Endodermal cell (in vitro differentiated cells): ENCODE data around the gene KMT2C. TPM values are rescaled to one million over a fixed set of nuclear protein-coding genes. Genes with fewer than 3 reads are reported as not detected.

Source experiments
- DNase-seq: peaks from one replicate; pipeline ENCODE4 v3.0.0-alpha.2; 2017
- H3K27ac ChIP-seq: 2 replicates; pipeline ENCODE4 v1.5.1; 2013; ENCODE audit warnings: mild to moderate bottlenecking, low read depth, low read length, moderate library complexity
- H3K27me3 ChIP-seq: 2 replicates; pipeline ENCODE4 v1.6.1; 2013; ENCODE audit warnings: mild to moderate bottlenecking, low read length, moderate library complexity; ENCODE audit not compliant: insufficient read depth, control insufficient read depth, poor library complexity, severe bottlenecking
- H3K36me3 ChIP-seq: 2 replicates; pipeline ENCODE4 v1.7.0; 2013; ENCODE audit warnings: mild to moderate bottlenecking, low read length, moderate library complexity; ENCODE audit not compliant: control insufficient read depth, insufficient read depth
- H3K4me1 ChIP-seq: one replicate; pipeline ENCODE4 v1.7.0; 2013; ENCODE audit warnings: low read length; ENCODE audit not compliant: control insufficient read depth, insufficient read depth
- H3K4me3 ChIP-seq: 2 replicates; pipeline ENCODE4 v1.5.1; 2013; ENCODE audit warnings: mild to moderate bottlenecking, low read length, moderate library complexity
- H3K9ac ChIP-seq: 2 replicates; pipeline ENCODE4 v1.6.1; 2013; ENCODE audit warnings: mild to moderate bottlenecking, low read length, moderate library complexity; ENCODE audit not compliant: poor library complexity, severe bottlenecking; ENCODE audit errors: extremely low read depth
- H3K9me3 ChIP-seq: 2 replicates; pipeline ENCODE4 v1.6.1; 2013; ENCODE audit warnings: mild to moderate bottlenecking, low read length, moderate library complexity; ENCODE audit not compliant: control insufficient read depth
- H3K27ac Mint-ChIP-seq: 2 replicates; pipeline ENCODE4 v1.8.0; 2020; ENCODE audit warnings: mixed read lengths
- H3K27me3 Mint-ChIP-seq: 2 replicates; pipeline ENCODE4 v1.8.0; 2021; ENCODE audit warnings: mild to moderate bottlenecking, mixed read lengths; ENCODE audit not compliant: insufficient read depth
- H3K36me3 Mint-ChIP-seq: 2 replicates; pipeline ENCODE4 v1.8.0; 2020; ENCODE audit warnings: low read depth, mixed read lengths
- H3K4me1 Mint-ChIP-seq: 2 replicates; pipeline ENCODE4 v1.8.0; 2020; ENCODE audit warnings: mixed read lengths
- H3K4me3 Mint-ChIP-seq: 2 replicates; pipeline ENCODE4 v1.8.0; 2020; ENCODE audit warnings: mild to moderate bottlenecking, moderate library complexity, mixed read lengths
- H3K9me3 Mint-ChIP-seq: 2 replicates; pipeline ENCODE4 v1.8.0; 2020; ENCODE audit warnings: mild to moderate bottlenecking, mixed read lengths
- CTCF ChIP-seq: fragments of 200-600 bp; sonication (generic); conservative IDR thresholded peaks from 2 replicates; pipeline ENCODE4 v1.5.0; 2021; ENCODE audit warnings: antibody characterized with exemption, mild to moderate bottlenecking
- WGBS, 2 experiments: methylation state at CpG; one replicate each; pipeline versions ENCODE4 v1.1.5 to v1.1.7; 2013; ENCODE audit warnings: missing lambda C conversion rate in 2 of 2, mixed read lengths in 1 of 2; ENCODE audit not compliant: insufficient coverage in 1 of 2, insufficient read length in 1 of 2; 5-methylcytosine and 5-hydroxymethylcytosine counted together
- long read RNA-seq, 4 experiments: library from polyadenylated mRNA in 2 of 4; library from RNA in 1 of 4; library from capped mRNA in 1 of 4; stranded (forward) in 3 of 4; unstranded in 1 of 4; transcript quantifications; one replicate each; pipeline ENCODE4 v2.0.0, GENCODE V29; 2020 to 2021; ENCODE audit warnings: inconsistent platforms in 1 of 4
- polyA plus RNA-seq, 2 experiments: library from polyadenylated mRNA; stranded (reverse); fragments of 50-300 nt; gene quantifications; one replicate each; pipeline ENCODE4 v1.2.3, GENCODE V29; 2013
- total RNA-seq, 2 donors: library from RNA; stranded (reverse); fragmentation: NEBNext Ultra II Directional in 1 of 2; extraction: Animal tissue kit (Norgen Biotek cat#: 25700) in 1 of 2; gene quantifications; 2 replicates in 1 of 2; 3 replicates in 1 of 2; pipeline ENCODE4 v1.2.1, GENCODE V29; 2021

KMT2C gene
- 10 to 100 TPM; 54.3 to 60.6 TPM for total RNA-seq
- polyA plus RNA-seq (2013, experiment 1 of 2): 13.5 TPM
- polyA plus RNA-seq (2013, experiment 2 of 2): 15.0 TPM
- long read RNA-seq, experiment 1, partial matches to known transcripts: 1 of 11 reads
- long read RNA-seq, experiment 1, other reads (novel, unspliced or antisense): 10 of 11 reads
- long read RNA-seq, experiment 2, partial matches to known transcripts: 16 of 34 reads
- long read RNA-seq, experiment 2, other reads (novel, unspliced or antisense): 18 of 34 reads
- long read RNA-seq, experiment 3, partial matches to known transcripts: 19 of 49 reads
- long read RNA-seq, experiment 3, other reads (novel, unspliced or antisense): 30 of 49 reads
- long read RNA-seq, experiment 4, partial matches to known transcripts: 4 of 5 reads
- long read RNA-seq, experiment 4, other reads (novel, unspliced or antisense): 1 of 5 reads

GRCh38 chr7:152435384-152436110 lies at the start of gene KMT2C:
KMT2C (minus strand) TSS chr7:152436003; CDS start chr7:152435786, 217 bp downstream.
- peak; percentile 78 for DNase-seq
- H3K9me3 Mint-ChIP-seq: peaks cover 1% of the 10 kb centered on the region
- peak within 1 kb of the TSS; percentile 34 for H3K27ac Mint-ChIP-seq
- TF ChIP-seq CTCF: no peak
- no peaks in the 10 kb centered on the region for H3K4me1 ChIP-seq
- H3K27me3 ChIP-seq: peaks cover 4% of the 10 kb centered on the region
- peak within 1 kb of the TSS; percentile 96 for H3K27ac ChIP-seq
- H3K27me3 Mint-ChIP-seq: peaks cover 11% of the 10 kb centered on the region
- H3K9me3 ChIP-seq: no peaks in the 10 kb centered on the region
- H3K4me1 Mint-ChIP-seq: peaks cover 9% of the 10 kb centered on the region
- 0 to 1% methylated on average over 25 to 91 of the region's 107 CpGs for WGBS, 2 experiments
- H3K9ac ChIP-seq: peak within 1 kb of the TSS; percentile 66
- H3K4me3 Mint-ChIP-seq: peak within 1 kb of the TSS; percentile 77
- H3K36me3 Mint-ChIP-seq: no peaks in the 10 kb centered on the region
- H3K4me3 ChIP-seq: peak within 1 kb of the TSS; percentile 93
- H3K36me3 ChIP-seq: no peaks in the 10 kb centered on the region

GRCh38 chr7:152481082-152481481 lies 45.3 kb upstream of the KMT2C start:
- H3K9me3 Mint-ChIP-seq: no peaks in the 10 kb centered on the region
- no peaks in the 10 kb centered on the region for H3K4me1 Mint-ChIP-seq
- H3K27me3 ChIP-seq: no peaks in the 10 kb centered on the region
- H3K36me3 Mint-ChIP-seq: no peaks in the 10 kb centered on the region
- 91 to 94% methylated on average over 4 of the region's 4 CpGs for WGBS, 2 experiments
- no peaks in the 10 kb centered on the region for H3K36me3 ChIP-seq
- no peaks in the 10 kb centered on the region for H3K4me1 ChIP-seq
- no peak for DNase-seq
- H3K27ac Mint-ChIP-seq: no peak overlapping the region
- H3K9ac ChIP-seq: no peak overlapping the region
- no peak overlapping the region for H3K4me3 ChIP-seq
- no peak overlapping the region for H3K27ac ChIP-seq
- no peaks in the 10 kb centered on the region for H3K27me3 Mint-ChIP-seq
- no peak overlapping the region for H3K4me3 Mint-ChIP-seq
- no peak for TF ChIP-seq CTCF
- H3K9me3 ChIP-seq: no peaks in the 10 kb centered on the region

GRCh38 chr7:152480664-152481063 lies 44.9 kb upstream of the KMT2C start:
- Histone ChIP-seq H3K27me3 (no peaks in the 10 kb centered on the region), H3K4me3 (no peak overlapping the region), H3K9me3 (no peaks in the 10 kb centered on the region), H3K36me3 (no peaks in the 10 kb centered on the region), H3K27ac (no peak overlapping the region), H3K9ac (no peak overlapping the region), H3K4me1 (no peaks in the 10 kb centered on the region)
- WGBS, 2 experiments: 89 to 92% methylated on average over 3 to 4 of the region's 4 CpGs
- H3K27ac Mint-ChIP-seq: no peak overlapping the region
- H3K36me3 Mint-ChIP-seq: no peaks in the 10 kb centered on the region
- H3K9me3 Mint-ChIP-seq: no peaks in the 10 kb centered on the region
- no peak overlapping the region for H3K4me3 Mint-ChIP-seq
- no peaks in the 10 kb centered on the region for H3K27me3 Mint-ChIP-seq
- no peaks in the 10 kb centered on the region for H3K4me1 Mint-ChIP-seq
- no peak for DNase-seq
- TF ChIP-seq CTCF: no peak
